ENCODE results near the gene SUV39H1.

DNA sequence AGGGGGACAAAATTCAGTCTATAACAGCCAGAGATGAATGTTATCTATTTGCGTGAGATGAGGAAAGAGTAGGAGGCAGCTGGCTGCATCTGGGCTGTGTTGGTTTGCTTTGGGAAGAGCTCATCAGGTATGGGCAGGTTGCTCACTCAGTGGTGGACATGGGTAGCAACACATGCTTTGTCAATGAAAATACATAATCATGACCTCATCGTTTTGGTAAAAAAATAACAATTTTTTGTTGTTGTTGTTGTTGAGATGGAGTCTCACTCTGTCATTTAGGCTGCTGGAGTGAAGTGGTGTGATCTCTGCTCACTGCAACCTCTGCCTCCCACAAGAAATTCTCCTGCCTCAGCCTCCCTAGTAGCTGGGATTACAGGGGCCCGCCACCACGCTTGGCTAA is 48.7 kb downstream of the SUV39H1 start:
- TF ChIP-seq POLR2A (IDR thresholded peaks at IDR 0.05) (no peak), POLR2AphosphoS5 (IDR thresholded peaks at IDR 0.05) (no peak), EP300 (IDR thresholded peaks at IDR 0.05) (no peak)
- TF ChIP-seq, protein P1, sequence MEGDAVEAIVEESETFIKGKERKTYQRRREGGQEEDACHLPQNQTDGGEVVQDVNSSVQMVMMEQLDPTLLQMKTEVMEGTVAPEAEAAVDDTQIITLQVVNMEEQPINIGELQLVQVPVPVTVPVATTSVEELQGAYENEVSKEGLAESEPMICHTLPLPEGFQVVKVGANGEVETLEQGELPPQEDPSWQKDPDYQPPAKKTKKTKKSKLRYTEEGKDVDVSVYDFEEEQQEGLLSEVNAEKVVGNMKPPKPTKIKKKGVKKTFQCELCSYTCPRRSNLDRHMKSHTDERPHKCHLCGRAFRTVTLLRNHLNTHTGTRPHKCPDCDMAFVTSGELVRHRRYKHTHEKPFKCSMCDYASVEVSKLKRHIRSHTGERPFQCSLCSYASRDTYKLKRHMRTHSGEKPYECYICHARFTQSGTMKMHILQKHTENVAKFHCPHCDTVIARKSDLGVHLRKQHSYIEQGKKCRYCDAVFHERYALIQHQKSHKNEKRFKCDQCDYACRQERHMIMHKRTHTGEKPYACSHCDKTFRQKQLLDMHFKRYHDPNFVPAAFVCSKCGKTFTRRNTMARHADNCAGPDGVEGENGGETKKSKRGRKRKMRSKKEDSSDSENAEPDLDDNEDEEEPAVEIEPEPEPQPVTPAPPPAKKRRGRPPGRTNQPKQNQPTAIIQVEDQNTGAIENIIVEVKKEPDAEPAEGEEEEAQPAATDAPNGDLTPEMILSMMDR (IDR thresholded peaks at IDR 0.05) = no peak

Measured in suprapubic skin (tissue), 4 donors.